Liver (tissue), 9 donors: ENCODE data around the gene MAPKAPK2. TPM values are rescaled to one million over a fixed set of nuclear protein-coding genes. Genes with fewer than 3 reads are reported as not detected.

Experiments
- DNase-seq: peaks from one replicate; pipeline ENCODE4 v3.0.0-alpha.2; 2017; ENCODE audit warnings: low spot score
- H3K27ac ChIP-seq, 2 donors: one replicate each; pipeline ENCODE4 v1.7.0; 2013; ENCODE audit warnings: inconsistent platforms in 2 of 2, low read length in 2 of 2, control low read depth in 1 of 2, low read depth in 1 of 2, mild to moderate bottlenecking in 1 of 2
- H3K27me3 ChIP-seq, 4 donors: one replicate each; pipeline versions ENCODE4 v1.6.1 to v1.7.0; 2013; ENCODE audit warnings: low read length in 3 of 4, inconsistent platforms in 1 of 4, mild to moderate bottlenecking in 1 of 4, moderate library complexity in 1 of 4; ENCODE audit not compliant: control insufficient read depth in 4 of 4, insufficient read depth in 4 of 4
- H3K36me3 ChIP-seq, 4 donors: one replicate each; pipeline versions ENCODE4 v1.6.1 to v1.7.0; 2013; ENCODE audit warnings: low read length in 3 of 4, mild to moderate bottlenecking in 3 of 4, low read depth in 1 of 4, moderate library complexity in 1 of 4; ENCODE audit not compliant: control insufficient read depth in 4 of 4, insufficient read depth in 3 of 4
- H3K4me1 ChIP-seq, 4 donors: one replicate each; pipeline versions ENCODE4 v1.6.1 to v1.7.0; 2013; ENCODE audit warnings: low read length in 3 of 4, mild to moderate bottlenecking in 3 of 4, moderate library complexity in 1 of 4; ENCODE audit not compliant: control insufficient read depth in 4 of 4, insufficient read depth in 4 of 4
- H3K4me3 ChIP-seq, 3 donors: one replicate each; pipeline versions ENCODE4 v1.6.1 to v1.7.0; 2013; ENCODE audit warnings: low read length in 3 of 3, control low read depth in 1 of 3, low read depth in 1 of 3, mild to moderate bottlenecking in 1 of 3
- H3K9ac ChIP-seq, 2 donors: one replicate each; pipeline ENCODE4 v1.7.0; 2013; ENCODE audit warnings: low read length in 2 of 2, mild to moderate bottlenecking in 2 of 2, moderate library complexity in 2 of 2, control low read depth in 1 of 2, low read depth in 1 of 2
- H3K9me3 ChIP-seq, 4 donors: one replicate each; pipeline versions ENCODE4 v1.6.1 to v1.7.0; 2013; ENCODE audit warnings: low read length in 3 of 4; ENCODE audit not compliant: control insufficient read depth in 4 of 4
- EGR1 ChIP-seq, 2 donors: IDR thresholded peaks; 2 replicates each; pipeline ENCODE4 v1.6.1; 2016 to 2018; ENCODE audit warnings: antibody characterized with exemption in 2 of 2, low read depth in 2 of 2
- FOXA1 ChIP-seq: IDR thresholded peaks from 2 replicates; pipeline ENCODE4 v1.6.1; 2016; ENCODE audit warnings: antibody characterized with exemption
- FOXA2 ChIP-seq: IDR thresholded peaks from 2 replicates; pipeline ENCODE4 v1.6.1; 2016; ENCODE audit warnings: antibody characterized with exemption
- GABPA ChIP-seq, 2 donors: IDR thresholded peaks in 1 of 2; conservative IDR thresholded peaks in 1 of 2; 2 replicates each; pipeline ENCODE4 v1.6.1; 2016; ENCODE audit warnings: antibody characterized with exemption in 2 of 2, mild to moderate bottlenecking in 1 of 2, moderate library complexity in 1 of 2
- HNF4A ChIP-seq, 2 donors: conservative IDR thresholded peaks; 2 replicates each; pipeline ENCODE4 v1.6.1; 2016; ENCODE audit warnings: antibody characterized with exemption in 2 of 2, mild to moderate bottlenecking in 2 of 2
- HNF4G ChIP-seq: IDR thresholded peaks from 2 replicates; pipeline ENCODE4 v1.6.1; 2016; ENCODE audit warnings: antibody characterized with exemption
- JUND ChIP-seq, 2 donors: IDR thresholded peaks; 2 replicates each; pipeline ENCODE4 v1.6.1; 2016; ENCODE audit warnings: antibody characterized with exemption in 2 of 2
- MAX ChIP-seq: IDR thresholded peaks from 2 replicates; pipeline ENCODE4 v1.6.1; 2016; ENCODE audit warnings: antibody characterized with exemption
- NR2F2 ChIP-seq: IDR thresholded peaks from 2 replicates; pipeline ENCODE4 v1.6.1; 2016; ENCODE audit warnings: antibody characterized with exemption
- RAD21 ChIP-seq, 2 donors: IDR thresholded peaks; 2 replicates each; pipeline ENCODE4 v1.6.1; 2016; ENCODE audit warnings: antibody characterized with exemption in 2 of 2, mild to moderate bottlenecking in 2 of 2
- RXRA ChIP-seq, 2 donors: IDR thresholded peaks; 2 replicates each; pipeline ENCODE4 v1.6.1; 2017 to 2018; ENCODE audit warnings: antibody characterized with exemption in 2 of 2, mild to moderate bottlenecking in 1 of 2
- SP1 ChIP-seq: IDR thresholded peaks from 2 replicates; pipeline ENCODE4 v1.6.1; 2018; ENCODE audit warnings: antibody characterized with exemption, mild to moderate bottlenecking
- TAF1 ChIP-seq: conservative IDR thresholded peaks from 2 replicates; pipeline ENCODE4 v1.6.1; 2016; ENCODE audit warnings: antibody characterized with exemption, mild to moderate bottlenecking
- YY1 ChIP-seq: IDR thresholded peaks from 2 replicates; pipeline ENCODE4 v1.6.1; 2016; ENCODE audit warnings: antibody characterized with exemption, mild to moderate bottlenecking
- WGBS: extraction: QIAGEN DNeasy Blood & Tissue Kit; methylation state at CpG from one replicate; pipeline ENCODE4 v1.1.7; 2013; 5-methylcytosine and 5-hydroxymethylcytosine counted together
- polyA plus RNA-seq, 2 donors: library from polyadenylated mRNA; stranded (reverse) in 1 of 2; unstranded in 1 of 2; fragments of 200-250 nt in 1 of 2; fragments of >200 nt in 1 of 2; fragmentation: Nextera tagmentation in 1 of 2; extraction: Ambion mirVana in 1 of 2; gene quantifications; one replicate each; pipeline versions ENCODE4 v1.2.1 to v1.2.3, GENCODE V29; 2013 to 2015
- total RNA-seq, 2 donors: library from RNA; depleted of rRNA; stranded (reverse); fragments of >200 nt; gene quantifications; one replicate each; pipeline ENCODE4 v1.2.3, GENCODE V29; 2014
- TF ChIP-seq, protein P1 (sequence below): IDR thresholded peaks from 2 replicates; pipeline ENCODE4 v1.6.1; 2016; ENCODE audit warnings: antibody characterized with exemption
- TF ChIP-seq, protein P2 (sequence below): IDR thresholded peaks from 2 replicates; pipeline ENCODE4 v1.6.1; 2016; ENCODE audit warnings: antibody characterized with exemption, mild to moderate bottlenecking
- TF ChIP-seq, protein P3 (sequence below): IDR thresholded peaks from 2 replicates; pipeline ENCODE4 v1.6.1; 2016; ENCODE audit warnings: antibody characterized with exemption
- TF ChIP-seq, protein P4 (sequence below): fragments of 150-350 bp; IDR thresholded peaks from 2 replicates; pipeline ENCODE4 v1.5.1; 2017; ENCODE audit warnings: improper control_type of control experiment, low read depth, low read length; ENCODE audit not compliant: missing input control
- donor health status: healthy.
- donor health status: healthy.
- donor health status: healthy.
- donor health status: healthy.
- donor health status: healthy.

Gene MAPKAPK2
- total and polyA plus RNA-seq, 4 donors: 7.5 to 24.5 (median 14.7) TPM

GRCh38 chr1:206719169-206719839, 34.6 kb downstream of the MAPKAPK2 start:
- H3K36me3 ChIP-seq: no peaks in the 10 kb centered on the region
- no peak overlapping the region for H3K4me3 ChIP-seq
- TF ChIP-seq SP1: no peak
- TF ChIP-seq TAF1: no peak
- TF ChIP-seq, protein P1, sequence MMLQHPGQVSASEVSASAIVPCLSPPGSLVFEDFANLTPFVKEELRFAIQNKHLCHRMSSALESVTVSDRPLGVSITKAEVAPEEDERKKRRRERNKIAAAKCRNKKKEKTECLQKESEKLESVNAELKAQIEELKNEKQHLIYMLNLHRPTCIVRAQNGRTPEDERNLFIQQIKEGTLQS: no peak
- TF ChIP-seq, protein P2, sequence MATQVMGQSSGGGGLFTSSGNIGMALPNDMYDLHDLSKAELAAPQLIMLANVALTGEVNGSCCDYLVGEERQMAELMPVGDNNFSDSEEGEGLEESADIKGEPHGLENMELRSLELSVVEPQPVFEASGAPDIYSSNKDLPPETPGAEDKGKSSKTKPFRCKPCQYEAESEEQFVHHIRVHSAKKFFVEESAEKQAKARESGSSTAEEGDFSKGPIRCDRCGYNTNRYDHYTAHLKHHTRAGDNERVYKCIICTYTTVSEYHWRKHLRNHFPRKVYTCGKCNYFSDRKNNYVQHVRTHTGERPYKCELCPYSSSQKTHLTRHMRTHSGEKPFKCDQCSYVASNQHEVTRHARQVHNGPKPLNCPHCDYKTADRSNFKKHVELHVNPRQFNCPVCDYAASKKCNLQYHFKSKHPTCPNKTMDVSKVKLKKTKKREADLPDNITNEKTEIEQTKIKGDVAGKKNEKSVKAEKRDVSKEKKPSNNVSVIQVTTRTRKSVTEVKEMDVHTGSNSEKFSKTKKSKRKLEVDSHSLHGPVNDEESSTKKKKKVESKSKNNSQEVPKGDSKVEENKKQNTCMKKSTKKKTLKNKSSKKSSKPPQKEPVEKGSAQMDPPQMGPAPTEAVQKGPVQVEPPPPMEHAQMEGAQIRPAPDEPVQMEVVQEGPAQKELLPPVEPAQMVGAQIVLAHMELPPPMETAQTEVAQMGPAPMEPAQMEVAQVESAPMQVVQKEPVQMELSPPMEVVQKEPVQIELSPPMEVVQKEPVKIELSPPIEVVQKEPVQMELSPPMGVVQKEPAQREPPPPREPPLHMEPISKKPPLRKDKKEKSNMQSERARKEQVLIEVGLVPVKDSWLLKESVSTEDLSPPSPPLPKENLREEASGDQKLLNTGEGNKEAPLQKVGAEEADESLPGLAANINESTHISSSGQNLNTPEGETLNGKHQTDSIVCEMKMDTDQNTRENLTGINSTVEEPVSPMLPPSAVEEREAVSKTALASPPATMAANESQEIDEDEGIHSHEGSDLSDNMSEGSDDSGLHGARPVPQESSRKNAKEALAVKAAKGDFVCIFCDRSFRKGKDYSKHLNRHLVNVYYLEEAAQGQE: no peak
- TF ChIP-seq, protein P3, sequence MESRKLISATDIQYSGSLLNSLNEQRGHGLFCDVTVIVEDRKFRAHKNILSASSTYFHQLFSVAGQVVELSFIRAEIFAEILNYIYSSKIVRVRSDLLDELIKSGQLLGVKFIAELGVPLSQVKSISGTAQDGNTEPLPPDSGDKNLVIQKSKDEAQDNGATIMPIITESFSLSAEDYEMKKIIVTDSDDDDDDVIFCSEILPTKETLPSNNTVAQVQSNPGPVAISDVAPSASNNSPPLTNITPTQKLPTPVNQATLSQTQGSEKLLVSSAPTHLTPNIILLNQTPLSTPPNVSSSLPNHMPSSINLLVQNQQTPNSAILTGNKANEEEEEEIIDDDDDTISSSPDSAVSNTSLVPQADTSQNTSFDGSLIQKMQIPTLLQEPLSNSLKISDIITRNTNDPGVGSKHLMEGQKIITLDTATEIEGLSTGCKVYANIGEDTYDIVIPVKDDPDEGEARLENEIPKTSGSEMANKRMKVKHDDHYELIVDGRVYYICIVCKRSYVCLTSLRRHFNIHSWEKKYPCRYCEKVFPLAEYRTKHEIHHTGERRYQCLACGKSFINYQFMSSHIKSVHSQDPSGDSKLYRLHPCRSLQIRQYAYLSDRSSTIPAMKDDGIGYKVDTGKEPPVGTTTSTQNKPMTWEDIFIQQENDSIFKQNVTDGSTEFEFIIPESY: no peak
- TF ChIP-seq RXRA (IDR thresholded peaks at IDR 0.05): no peak
- TF ChIP-seq FOXA2: no peak
- TF ChIP-seq GABPA (IDR thresholded peaks at IDR 0.05 in 1 of 2, conservative IDR thresholded peaks at IDR 0.05 in 1 of 2): no peak
- no peak for TF ChIP-seq EGR1 (IDR thresholded peaks at IDR 0.05; ENCODE audit: low read depth in 2 of 2)
- no peak for TF ChIP-seq HNF4A (conservative IDR thresholded peaks at IDR 0.05)
- TF ChIP-seq NR2F2: no peak
- no peak for TF ChIP-seq HNF4G
- TF ChIP-seq RAD21 (IDR thresholded peaks at IDR 0.05): no peak
- no peak for TF ChIP-seq YY1
- TF ChIP-seq, protein P4, sequence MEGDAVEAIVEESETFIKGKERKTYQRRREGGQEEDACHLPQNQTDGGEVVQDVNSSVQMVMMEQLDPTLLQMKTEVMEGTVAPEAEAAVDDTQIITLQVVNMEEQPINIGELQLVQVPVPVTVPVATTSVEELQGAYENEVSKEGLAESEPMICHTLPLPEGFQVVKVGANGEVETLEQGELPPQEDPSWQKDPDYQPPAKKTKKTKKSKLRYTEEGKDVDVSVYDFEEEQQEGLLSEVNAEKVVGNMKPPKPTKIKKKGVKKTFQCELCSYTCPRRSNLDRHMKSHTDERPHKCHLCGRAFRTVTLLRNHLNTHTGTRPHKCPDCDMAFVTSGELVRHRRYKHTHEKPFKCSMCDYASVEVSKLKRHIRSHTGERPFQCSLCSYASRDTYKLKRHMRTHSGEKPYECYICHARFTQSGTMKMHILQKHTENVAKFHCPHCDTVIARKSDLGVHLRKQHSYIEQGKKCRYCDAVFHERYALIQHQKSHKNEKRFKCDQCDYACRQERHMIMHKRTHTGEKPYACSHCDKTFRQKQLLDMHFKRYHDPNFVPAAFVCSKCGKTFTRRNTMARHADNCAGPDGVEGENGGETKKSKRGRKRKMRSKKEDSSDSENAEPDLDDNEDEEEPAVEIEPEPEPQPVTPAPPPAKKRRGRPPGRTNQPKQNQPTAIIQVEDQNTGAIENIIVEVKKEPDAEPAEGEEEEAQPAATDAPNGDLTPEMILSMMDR: no peak
- no peak for DNase-seq
- no peaks in the 10 kb centered on the region for H3K9me3 ChIP-seq
- WGBS: 89% methylated on average over 10 of the region's 10 CpGs
- H3K9ac ChIP-seq: no peak overlapping the region
- H3K27me3 ChIP-seq: no peaks in the 10 kb centered on the region
- H3K4me1 ChIP-seq: peaks cover 20 to 57% (median 44%) of the 10 kb centered on the region in 4 donors
- H3K27ac ChIP-seq: no peak overlapping the region

DNA sequence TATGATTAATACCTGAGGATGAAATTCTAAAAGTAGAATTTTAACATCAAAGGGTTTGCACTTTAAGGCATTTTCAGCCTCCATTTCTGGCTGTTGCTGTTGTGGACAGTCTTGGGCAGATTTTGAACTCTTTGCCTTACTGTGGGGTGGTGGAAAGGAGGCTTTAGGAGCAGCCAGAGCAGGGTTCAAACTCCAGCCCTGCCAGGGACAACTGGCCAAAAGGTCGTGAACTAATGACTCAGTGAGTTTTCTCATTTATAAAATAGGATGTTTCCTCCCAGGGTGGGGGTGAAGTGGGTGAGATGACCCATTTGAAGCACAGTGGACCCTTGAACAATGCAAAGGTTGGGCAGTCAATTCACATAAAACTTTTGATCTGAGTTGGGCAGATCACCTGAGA, 36.7 kb downstream of the MAPKAPK2 start:
- Histone ChIP-seq H3K4me3 (no peak overlapping the region), H3K4me1 (peaks cover 20 to 55% (median 43%) of the 10 kb centered on the region in 4 donors), H3K36me3 (no peaks in the 10 kb centered on the region), H3K9me3 (no peaks in the 10 kb centered on the region), H3K27ac (peak overlapping the region; percentile 7 to 22), H3K9ac (no peak overlapping the region), H3K27me3 (no peaks in the 10 kb centered on the region)
- 43% methylated on average over 1 of the region's 1 CpG for WGBS
- no peak for DNase-seq
- TF ChIP-seq HNF4G (peak; percentile 70), JUND (IDR thresholded peaks at IDR 0.05) (peak; percentile 42 to 60), FOXA1 (no peak), MAX (peak; percentile 16), NR2F2 (peak; percentile 69), RAD21 (IDR thresholded peaks at IDR 0.05) (no peak), YY1 (peak; percentile 33), HNF4A (conservative IDR thresholded peaks at IDR 0.05) (peak; percentile 93 to 94), SP1 (peak; percentile 39), RXRA (IDR thresholded peaks at IDR 0.05) (peak; percentile 88 to 89)
- TF ChIP-seq, protein P1: peak; percentile 40
- TF ChIP-seq, protein P3: no peak
